ENCODE results near the gene WSB1.

WSB1 gene

GRCh38 chr17:27283060-27283459 lies 10.9 kb upstream of the WSB1 start:
- DNase-seq (ENCODE audit: extremely low read depth, low read depth) = no peak
- TF ChIP-seq CTCF (IDR thresholded peaks at IDR 0.05; ENCODE audit: low read depth, low read length) = no peak

- TF ChIP-seq CTCF (IDR thresholded peaks at IDR 0.05; ENCODE audit: low read depth, low read length) = no peak
- DNase-seq (ENCODE audit: extremely low read depth, low read depth) = no peak
Measured at GRCh38 chr17:27283751-27284150, 10.2 kb upstream of the WSB1 start.

GRCh38 chr17:27284811-27285415 lies 9.0 kb upstream of the WSB1 start:
- no peak for TF ChIP-seq CTCF (IDR thresholded peaks at IDR 0.05; ENCODE audit: low read depth, low read length)
- no peak for DNase-seq (ENCODE audit: extremely low read depth, low read depth)

GRCh38 chr17:27285516-27285915 lies 8.4 kb upstream of the WSB1 start:
- TF ChIP-seq CTCF (IDR thresholded peaks at IDR 0.05; ENCODE audit: low read depth, low read length) = no peak
- no peak for DNase-seq (ENCODE audit: extremely low read depth, low read depth)

GRCh38 chr17:27288183-27288582 lies 5.7 kb upstream of the WSB1 start:
- no peak for DNase-seq (ENCODE audit: extremely low read depth, low read depth)
- no peak for TF ChIP-seq CTCF (IDR thresholded peaks at IDR 0.05; ENCODE audit: low read depth, low read length)

GRCh38 chr17:27289856-27290255 lies 4.1 kb upstream of the WSB1 start:
- no peak for TF ChIP-seq CTCF (IDR thresholded peaks at IDR 0.05; ENCODE audit: low read depth, low read length)

GRCh38 chr17:27290916-27291598 lies 2.9 kb upstream of the WSB1 start:
- no peak for TF ChIP-seq CTCF (IDR thresholded peaks at IDR 0.05; ENCODE audit: low read depth, low read length)

More at GRCh38 chr17:27289856-27290255, 4.1 kb upstream of the WSB1 start:
- no peak for DNase-seq (ENCODE audit: extremely low read depth, low read depth)

More at GRCh38 chr17:27290916-27291598, 2.9 kb upstream of the WSB1 start:
- no peak for DNase-seq (ENCODE audit: extremely low read depth, low read depth)

Data from AG09319 (cell line).